Measurements from ENCODE around the gene MCM3.

- TF ChIP-seq, protein P1, sequence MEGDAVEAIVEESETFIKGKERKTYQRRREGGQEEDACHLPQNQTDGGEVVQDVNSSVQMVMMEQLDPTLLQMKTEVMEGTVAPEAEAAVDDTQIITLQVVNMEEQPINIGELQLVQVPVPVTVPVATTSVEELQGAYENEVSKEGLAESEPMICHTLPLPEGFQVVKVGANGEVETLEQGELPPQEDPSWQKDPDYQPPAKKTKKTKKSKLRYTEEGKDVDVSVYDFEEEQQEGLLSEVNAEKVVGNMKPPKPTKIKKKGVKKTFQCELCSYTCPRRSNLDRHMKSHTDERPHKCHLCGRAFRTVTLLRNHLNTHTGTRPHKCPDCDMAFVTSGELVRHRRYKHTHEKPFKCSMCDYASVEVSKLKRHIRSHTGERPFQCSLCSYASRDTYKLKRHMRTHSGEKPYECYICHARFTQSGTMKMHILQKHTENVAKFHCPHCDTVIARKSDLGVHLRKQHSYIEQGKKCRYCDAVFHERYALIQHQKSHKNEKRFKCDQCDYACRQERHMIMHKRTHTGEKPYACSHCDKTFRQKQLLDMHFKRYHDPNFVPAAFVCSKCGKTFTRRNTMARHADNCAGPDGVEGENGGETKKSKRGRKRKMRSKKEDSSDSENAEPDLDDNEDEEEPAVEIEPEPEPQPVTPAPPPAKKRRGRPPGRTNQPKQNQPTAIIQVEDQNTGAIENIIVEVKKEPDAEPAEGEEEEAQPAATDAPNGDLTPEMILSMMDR (IDR thresholded peaks at IDR 0.05): no peak
- TF ChIP-seq POLR2A (IDR thresholded peaks at IDR 0.05): no peak
Measured at GRCh38 chr6:52297433-52297832, 12.9 kb upstream of the MCM3 start.

Measured in heart left ventricle (tissue), 13 donors.